ENCODE data around the gene TBC1D14. TPM values are rescaled to one million over a fixed set of nuclear protein-coding genes. Genes with fewer than 3 reads are reported as not detected.
"Not testable (repeated sequence)": the region's sequence is repeated elsewhere in the genome, so short reads cannot be mapped to it uniquely, and the experiment has no call there.

The TBC1D14 gene
- total RNA-seq, 1 experiment from 2014 or later = 58.4 TPM

- in situ Hi-C loops (cut with HindIII; ENCODE audit: low sequenced_read_pairs) = loop anchor here (10.0 kb wide), 1 partner anchor 55 kb away; the partner anchor contains the start of gene TBC1D14
- DNase-seq (ENCODE audit: low spot score) = no peak
Observed at GRCh38 chr4:6960154-6960553, 50.5 kb downstream of the TBC1D14 start.

DNA sequence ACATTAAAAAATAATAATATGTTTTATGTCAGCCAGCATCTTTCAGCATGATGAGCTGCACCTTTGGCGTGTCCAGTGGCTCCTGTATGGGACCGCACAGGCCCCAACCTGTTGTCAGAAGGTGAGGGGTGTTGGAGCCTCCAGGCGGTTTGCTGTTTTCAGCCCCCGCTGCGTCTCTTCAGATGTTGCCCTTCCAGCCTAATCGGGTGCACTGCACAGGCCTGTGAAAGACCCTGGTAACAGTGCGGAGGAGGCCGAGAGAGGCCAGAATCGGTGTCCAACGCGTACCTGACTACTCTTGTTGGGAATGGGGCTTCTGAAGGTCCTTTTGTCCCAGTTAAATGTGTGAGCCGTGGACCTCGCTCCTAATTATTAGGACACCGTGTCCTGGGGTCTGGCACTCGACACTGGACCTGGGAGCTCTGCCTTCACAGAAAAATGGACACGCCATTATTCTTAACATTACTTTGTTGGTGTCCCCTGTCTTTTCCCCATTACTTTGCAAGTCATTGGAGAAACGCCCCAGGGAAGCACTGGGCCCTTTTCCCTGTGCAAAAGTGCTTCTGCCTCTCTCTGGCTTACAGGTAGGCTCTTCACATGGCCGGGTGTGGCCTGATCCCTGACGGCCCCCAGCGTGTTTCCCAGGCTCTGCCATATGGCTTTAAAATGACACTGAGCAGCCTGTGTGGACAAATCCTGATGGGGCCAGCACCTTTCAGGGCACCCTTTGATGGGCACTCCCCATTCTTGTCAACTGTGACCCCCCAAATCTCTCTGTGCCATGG lies 51.2 kb downstream of the TBC1D14 start:
- in situ Hi-C loops (cut with HindIII; ENCODE audit: low sequenced_read_pairs) = loop anchor here (10.0 kb wide), 1 partner anchor 56 kb away; the partner anchor contains the start of gene TBC1D14
- no peak for DNase-seq (ENCODE audit: low spot score)

DNA sequence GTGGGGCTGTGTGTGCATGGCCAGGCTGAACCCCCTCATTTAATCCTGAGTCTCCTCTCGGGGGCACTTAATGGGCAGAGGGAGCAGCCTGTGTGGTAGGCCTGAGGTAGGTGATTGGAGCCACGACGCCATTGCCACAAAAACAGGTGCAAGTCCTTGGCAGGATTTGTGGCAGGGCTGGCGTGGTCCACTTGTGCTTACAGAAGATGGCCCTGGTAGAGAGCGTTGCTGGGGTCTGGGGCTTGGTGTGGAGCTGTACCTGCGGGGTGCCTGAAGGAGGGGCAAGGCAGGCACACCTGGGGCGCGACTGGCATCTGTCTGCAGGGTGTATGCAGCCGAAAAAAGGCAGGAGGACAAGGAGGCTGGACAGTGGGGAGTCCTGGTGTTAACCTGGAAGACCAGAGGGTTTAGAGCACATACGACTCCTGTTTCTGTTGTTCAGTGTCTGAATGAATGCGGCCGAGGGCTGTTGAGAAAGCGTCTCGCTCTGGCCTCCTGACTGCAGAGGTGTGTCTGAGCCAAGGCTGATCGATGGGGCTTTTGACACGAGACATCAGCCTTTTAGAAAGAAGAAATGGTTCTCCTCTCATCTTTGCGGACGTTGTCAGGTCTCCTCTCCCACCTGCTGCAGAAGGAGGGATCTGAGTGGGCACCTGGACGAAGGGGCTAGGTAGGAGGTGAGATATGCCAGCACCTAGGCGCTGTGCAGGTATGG lies 52.0 kb downstream of the TBC1D14 start:
- no peak for DNase-seq (ENCODE audit: low spot score)
- in situ Hi-C loops (cut with HindIII; ENCODE audit: low sequenced_read_pairs) = loop anchor here (10.0 kb wide), 1 partner anchor 57 kb away; the partner anchor contains the start of gene TBC1D14

DNA sequence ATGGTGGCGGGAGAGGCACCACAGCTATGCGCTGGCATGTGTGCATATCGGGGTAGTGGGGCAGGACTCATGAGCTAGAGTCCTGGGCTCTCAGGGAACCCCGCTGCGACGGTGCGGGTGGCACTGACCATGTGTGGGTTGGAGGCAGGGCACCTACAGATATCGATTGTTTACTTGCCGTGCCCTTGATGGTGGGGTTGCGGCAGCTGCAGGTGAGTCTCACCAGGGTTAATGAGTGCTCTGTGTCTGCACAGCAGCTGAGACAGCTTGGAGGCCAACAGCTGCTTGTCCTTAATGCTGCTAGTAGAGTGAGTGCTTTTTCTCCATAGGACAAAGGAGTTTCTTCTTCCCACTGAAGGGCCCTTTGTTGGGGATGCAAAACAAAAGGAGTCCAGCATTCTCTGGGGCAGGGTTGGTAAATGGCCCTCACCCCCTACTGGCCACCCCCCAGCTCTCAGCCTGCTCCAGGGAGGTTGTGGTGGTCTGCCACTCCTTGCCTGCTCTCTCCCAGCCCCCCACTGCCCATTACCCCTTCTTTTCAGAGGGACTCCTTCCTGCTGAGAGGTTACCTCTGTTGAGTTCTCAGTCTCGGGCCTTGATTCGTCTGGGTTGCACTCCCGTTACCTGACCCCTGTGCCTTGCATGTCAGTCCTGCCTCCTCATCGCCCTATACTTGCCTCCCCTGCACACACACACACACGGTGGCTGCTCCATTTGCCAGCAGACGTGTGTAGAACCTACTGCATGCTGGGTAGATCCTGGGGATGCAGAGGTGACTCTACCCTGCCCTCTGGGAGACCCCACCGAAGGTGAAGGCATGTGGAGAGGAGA lies 52.8 kb downstream of the TBC1D14 start:
- no peak for DNase-seq (ENCODE audit: low spot score)
- in situ Hi-C loops (cut with HindIII; ENCODE audit: low sequenced_read_pairs) = loop anchor here (10.0 kb wide), 1 partner anchor 58 kb away; the partner anchor contains the start of gene TBC1D14

- in situ Hi-C loops (cut with HindIII; ENCODE audit: low sequenced_read_pairs) = loop anchor here (10.0 kb wide), 1 partner anchor 58 kb away; the partner anchor contains the start of gene TBC1D14
- no peak for DNase-seq (ENCODE audit: low spot score)
Observed at GRCh38 chr4:6963139-6963611, 53.5 kb downstream of the TBC1D14 start.

DNA sequence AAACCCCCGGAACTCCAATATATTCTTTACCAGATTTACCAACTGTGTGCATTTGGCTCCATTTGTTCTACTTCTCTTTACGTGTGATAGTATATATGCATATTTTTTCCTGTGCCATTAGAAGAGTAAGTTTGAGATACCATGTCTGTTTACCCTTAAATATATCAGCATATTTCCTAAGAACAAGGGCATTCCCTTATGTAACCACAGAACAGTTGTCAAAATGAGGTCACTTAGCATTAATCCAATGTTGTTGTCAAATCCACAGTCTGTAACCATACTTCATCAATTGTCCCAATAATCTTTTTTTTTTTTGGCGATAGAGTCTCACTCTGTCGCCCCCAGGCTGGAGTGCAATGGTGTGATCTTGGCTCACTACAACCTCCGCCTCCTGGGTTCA lies 55.2 kb downstream of the TBC1D14 start:
- in situ Hi-C loops (cut with HindIII; ENCODE audit: low sequenced_read_pairs) = loop anchor here (10.0 kb wide), 1 partner anchor 60 kb away; the partner anchor contains the start of gene TBC1D14
- no peak for DNase-seq (ENCODE audit: low spot score)

DNA sequence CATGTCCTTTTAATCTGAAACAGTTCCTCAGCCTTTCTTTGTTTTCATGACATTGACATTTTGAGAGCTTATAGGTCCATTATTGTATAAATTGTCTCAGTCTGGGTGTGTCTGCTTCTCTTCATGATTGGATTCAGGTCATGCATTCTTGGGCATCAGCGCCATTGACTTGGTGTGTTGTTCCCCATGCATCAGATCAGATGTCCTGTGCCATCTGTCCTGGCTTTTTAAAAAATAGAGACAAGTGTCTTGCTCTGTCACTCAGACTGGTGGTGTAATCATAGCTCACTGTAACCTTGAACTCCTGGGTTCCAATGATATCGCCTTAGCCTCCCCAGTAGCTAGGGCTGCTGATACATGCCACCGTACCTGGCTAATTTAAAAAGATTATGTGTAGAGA lies 55.7 kb downstream of the TBC1D14 start:
- DNase-seq (ENCODE audit: low spot score) = peak; percentile 34
- in situ Hi-C loops (cut with HindIII; ENCODE audit: low sequenced_read_pairs) = loop anchor here (10.0 kb wide), 1 partner anchor 61 kb away; the partner anchor contains the start of gene TBC1D14

DNA sequence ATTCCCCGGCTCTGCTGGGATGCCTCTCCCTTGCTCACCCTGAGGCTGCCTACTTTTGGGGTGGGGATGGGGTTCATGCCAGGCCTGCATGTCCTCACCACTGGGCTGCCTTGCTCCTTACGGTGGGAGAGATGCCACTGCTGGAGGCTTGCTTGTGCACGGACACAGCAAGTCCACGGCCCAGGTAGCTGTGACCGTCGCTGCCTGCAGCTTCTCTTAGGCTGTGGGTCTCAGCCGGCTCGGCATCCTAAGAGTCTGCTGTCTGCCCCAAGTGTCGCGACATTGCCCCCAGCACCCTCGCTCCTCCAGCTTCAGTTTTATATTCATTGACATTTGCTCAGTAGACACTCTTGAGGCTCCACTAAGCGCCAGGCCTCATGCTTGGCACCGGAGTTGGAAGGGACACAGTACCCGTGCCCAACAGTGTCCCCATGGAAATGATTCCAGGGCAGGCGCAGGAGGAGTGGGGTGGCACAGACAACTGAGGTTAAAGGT lies 58.3 kb downstream of the TBC1D14 start:
- in situ Hi-C loops (cut with HindIII; ENCODE audit: low sequenced_read_pairs) = loop anchor here (10.0 kb wide), 1 partner anchor 63 kb away; the partner anchor contains the start of gene TBC1D14
- DNase-seq (ENCODE audit: low spot score) = no peak

GRCh38 chr4:6968496-6968895 lies 58.9 kb downstream of the TBC1D14 start:
- in situ Hi-C loops (cut with HindIII; ENCODE audit: low sequenced_read_pairs) = loop anchor here (10.0 kb wide), 1 partner anchor 64 kb away; the partner anchor contains the start of gene TBC1D14
- DNase-seq (ENCODE audit: low spot score) = no peak

DNA sequence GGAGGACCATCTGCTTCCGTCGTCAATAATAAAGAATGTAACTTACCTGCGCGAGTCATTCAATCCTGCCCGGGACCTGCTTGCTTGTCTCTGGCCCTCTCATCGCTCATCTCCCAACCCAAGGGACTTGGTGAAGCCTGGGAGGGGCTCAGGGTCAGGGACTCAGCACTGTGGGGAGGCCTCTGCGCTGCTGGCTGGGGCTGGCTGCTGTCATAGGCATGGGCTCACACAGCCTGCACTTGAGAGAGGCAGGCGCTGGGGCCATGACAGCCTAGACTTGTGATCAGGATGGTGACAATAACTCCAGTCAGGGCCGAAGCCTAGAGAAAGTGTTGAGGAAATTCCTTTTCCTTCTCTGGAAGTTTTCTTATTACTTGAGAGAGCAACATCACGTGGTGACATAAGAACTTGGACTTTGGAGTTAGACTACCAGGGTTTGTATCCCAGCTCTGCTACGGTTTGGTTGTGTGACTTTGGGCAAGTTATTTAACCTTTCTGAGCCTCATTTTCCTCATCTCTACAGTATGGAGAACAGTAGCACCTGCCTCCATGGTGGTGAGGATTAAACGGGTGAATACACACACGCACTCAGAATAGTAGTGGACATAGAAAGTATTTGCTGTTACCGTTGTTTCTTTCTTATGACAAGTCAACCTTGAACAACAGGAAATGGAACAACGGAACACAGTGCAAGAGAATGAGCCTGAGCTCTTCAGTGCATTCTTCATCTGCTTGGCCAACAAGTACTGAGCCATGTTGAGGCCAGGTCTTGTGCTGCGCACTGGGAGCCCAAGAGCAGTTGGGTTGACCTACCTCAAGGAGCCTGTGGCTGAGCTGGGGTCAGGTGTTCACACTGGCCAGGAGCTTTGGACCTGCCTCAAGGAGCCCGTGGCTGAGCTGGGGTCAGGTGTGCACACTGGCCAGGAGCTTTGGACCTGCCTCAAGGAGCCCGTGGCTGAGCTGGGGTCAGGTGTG lies 60.5 kb downstream of the TBC1D14 start:
- DNase-seq (ENCODE audit: low spot score) = no peak
- in situ Hi-C loops (cut with HindIII; ENCODE audit: low sequenced_read_pairs) = loop anchor here (10.0 kb wide), 1 partner anchor 65 kb away; the partner anchor contains the start of gene TBC1D14

GRCh38 chr4:6971536-6972374 lies 62.1 kb downstream of the TBC1D14 start:
- in situ Hi-C loops (cut with HindIII; ENCODE audit: low sequenced_read_pairs) = no loop called here
- no peak for DNase-seq (ENCODE audit: low spot score)

GRCh38 chr4:6972375-6972650 lies 62.7 kb downstream of the TBC1D14 start:
- DNase-seq (ENCODE audit: low spot score) = no peak
- in situ Hi-C loops (cut with HindIII; ENCODE audit: low sequenced_read_pairs) = no loop called here

- DNase-seq (ENCODE audit: low spot score) = no peak
Observed at GRCh38 chr4:6972911-6973310, 63.3 kb downstream of the TBC1D14 start.

GRCh38 chr4:6974138-6974848 lies 64.7 kb downstream of the TBC1D14 start:
- in situ Hi-C loops (cut with HindIII; ENCODE audit: low sequenced_read_pairs) = no loop called here
- peak; percentile 84 for DNase-seq (ENCODE audit: low spot score)

More at GRCh38 chr4:6972911-6973310, 63.3 kb downstream of the TBC1D14 start:
- in situ Hi-C loops (cut with HindIII; ENCODE audit: low sequenced_read_pairs) = no loop called here

- DNase-seq (ENCODE audit: low spot score); in situ Hi-C loops (cut with HindIII; ENCODE audit: low sequenced_read_pairs): not testable (repeated sequence)
Observed at GRCh38 chr4:6977846-6978245, 68.2 kb downstream of the TBC1D14 start.

DNA sequence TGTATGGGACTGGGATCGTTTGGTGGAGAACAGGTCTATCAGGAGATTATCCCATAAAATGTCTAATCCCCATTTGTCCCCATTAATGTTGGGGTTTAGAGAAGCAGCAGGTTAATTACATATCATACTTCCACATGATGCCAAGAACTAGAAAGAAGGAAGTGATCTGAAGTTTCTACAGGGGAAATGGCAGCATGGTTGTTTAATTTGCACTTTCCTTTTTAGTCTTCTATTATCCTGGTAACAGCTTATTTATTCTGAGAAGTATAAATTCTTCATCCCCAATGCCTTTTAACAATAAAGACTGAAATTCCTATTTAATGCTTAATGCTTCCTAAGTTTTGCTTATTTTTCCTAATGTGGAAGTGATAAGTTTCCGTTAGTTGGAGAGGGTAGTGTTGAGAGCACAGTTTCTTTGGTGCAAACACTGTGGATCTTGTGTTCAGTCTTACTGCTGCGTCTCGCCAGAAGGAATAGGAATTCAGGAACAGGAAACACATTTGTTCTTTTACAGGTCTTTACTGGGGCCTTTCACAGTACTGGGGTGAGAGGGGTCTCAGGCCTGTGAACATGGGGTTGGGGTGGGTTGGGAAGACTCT lies 74.0 kb downstream of the TBC1D14 start:
- no peak for DNase-seq (ENCODE audit: low spot score)
- in situ Hi-C loops (cut with HindIII; ENCODE audit: low sequenced_read_pairs) = no loop called here

Measured in G401 (cell line).